Gastroesophageal sphincter (tissue), 4 donors: ENCODE measurements around the gene LSAMP. TPM values are rescaled to one million over a fixed set of nuclear protein-coding genes. Genes with fewer than 3 reads are reported as not detected.

ENCODE experiments used
- ATAC-seq: fragments of 150-250 bp; one replicate; pipeline ENCODE4 v1.9.1; 2016; ENCODE audit warnings: mild to moderate bottlenecking, moderate library complexity
- H3K27ac ChIP-seq, 4 donors: fragments of 200-600 bp; sonication (generic) in 3 of 4; 1 replicate in 3 of 4; 2 replicates in 1 of 4; pipeline ENCODE4 v1.5.1; 2016 to 2019
- H3K27me3 ChIP-seq: fragments of 200-600 bp; sonication (generic); one replicate; pipeline ENCODE4 v1.5.1; 2019
- H3K36me3 ChIP-seq, 2 donors: fragments of 200-600 bp; sonication (generic); one replicate each; pipeline ENCODE4 v1.5.1; 2019; ENCODE audit warnings: control low read depth in 1 of 2
- H3K4me1 ChIP-seq, 3 donors: fragments of 200-600 bp; sonication (generic); 1 replicate in 2 of 3; 2 replicates in 1 of 3; pipeline ENCODE4 v1.5.1; 2016 to 2019; ENCODE audit warnings: control low read depth in 2 of 3
- H3K4me3 ChIP-seq, 2 donors: fragments of 200-600 bp; sonication (generic); one replicate each; pipeline ENCODE4 v1.5.1; 2019; ENCODE audit warnings: mild to moderate bottlenecking in 1 of 2, moderate library complexity in 1 of 2
- H3K9me3 ChIP-seq, 3 donors: fragments of 200-600 bp; sonication (generic); one replicate each; pipeline ENCODE4 v1.5.1; 2017 to 2019; ENCODE audit warnings: control low read depth in 2 of 3
- EP300 ChIP-seq: sonication (generic); formaldehyde crosslinking; IDR thresholded peaks from one replicate; pipeline ENCODE4 v1.6.1; 2017; ENCODE audit warnings: antibody characterized with exemption, mild to moderate bottlenecking
- POLR2A ChIP-seq, 2 donors: fragments of 450-650 bp; IDR thresholded peaks; one replicate each; pipeline ENCODE4 v1.6.1; 2017; ENCODE audit warnings: antibody characterized with exemption in 2 of 2, mild to moderate bottlenecking in 2 of 2, moderate library complexity in 1 of 2
- POLR2AphosphoS5 ChIP-seq: sonication (generic); formaldehyde crosslinking; IDR thresholded peaks from one replicate; pipeline ENCODE4 v1.6.1; 2017; ENCODE audit warnings: antibody characterized with exemption
- WGBS, 2 donors: methylation state at CpG; one replicate each; pipeline ENCODE4 v1.1.5; 2018; ENCODE audit warnings: low coverage in 1 of 2; 5-methylcytosine and 5-hydroxymethylcytosine counted together
- total RNA-seq, 4 donors: library from RNA; depleted of rRNA; stranded (reverse); fragments of >200 nt; gene quantifications; one replicate each; pipeline ENCODE4 v1.1.0, GENCODE V29; 2016
- TF ChIP-seq, protein P1 (sequence below), 4 experiments: fragments of 200-600 bp in 2 of 4; fragments of 450-650 bp in 2 of 4; sonication (generic) in 1 of 4; IDR thresholded peaks; one replicate each; pipeline ENCODE4 v1.5.1; 2017 to 2019; ENCODE audit warnings: antibody characterized with exemption in 4 of 4, mild to moderate bottlenecking in 2 of 4, moderate library complexity in 2 of 4

The LSAMP gene
- total RNA-seq, 4 donors from 2014 or later: 1.5 to 9.3 (median 3.6) TPM

GRCh38 chr3:116391296-116392201 is 53.7 kb downstream of the LSAMP start:
- 100% methylated on average over 1 of the region's 23 CpGs; no CpG with 5 or more reads in 1 of the 2 donors for WGBS, 2 donors
- Histone ChIP-seq H3K27ac (no peak overlapping the region), H3K4me1 (no peaks in the 10 kb centered on the region), H3K9me3 (peaks cover 0 to 11% (median 0%) of the 10 kb centered on the region in 3 donors), H3K27me3 (no peaks in the 10 kb centered on the region), H3K4me3 (no peak overlapping the region), H3K36me3 (no peaks in the 10 kb centered on the region)
- ATAC-seq: no peak
- TF ChIP-seq POLR2AphosphoS5 (no peak), EP300 (no peak), POLR2A (IDR thresholded peaks at IDR 0.05) (no peak)
- TF ChIP-seq, protein P1, sequence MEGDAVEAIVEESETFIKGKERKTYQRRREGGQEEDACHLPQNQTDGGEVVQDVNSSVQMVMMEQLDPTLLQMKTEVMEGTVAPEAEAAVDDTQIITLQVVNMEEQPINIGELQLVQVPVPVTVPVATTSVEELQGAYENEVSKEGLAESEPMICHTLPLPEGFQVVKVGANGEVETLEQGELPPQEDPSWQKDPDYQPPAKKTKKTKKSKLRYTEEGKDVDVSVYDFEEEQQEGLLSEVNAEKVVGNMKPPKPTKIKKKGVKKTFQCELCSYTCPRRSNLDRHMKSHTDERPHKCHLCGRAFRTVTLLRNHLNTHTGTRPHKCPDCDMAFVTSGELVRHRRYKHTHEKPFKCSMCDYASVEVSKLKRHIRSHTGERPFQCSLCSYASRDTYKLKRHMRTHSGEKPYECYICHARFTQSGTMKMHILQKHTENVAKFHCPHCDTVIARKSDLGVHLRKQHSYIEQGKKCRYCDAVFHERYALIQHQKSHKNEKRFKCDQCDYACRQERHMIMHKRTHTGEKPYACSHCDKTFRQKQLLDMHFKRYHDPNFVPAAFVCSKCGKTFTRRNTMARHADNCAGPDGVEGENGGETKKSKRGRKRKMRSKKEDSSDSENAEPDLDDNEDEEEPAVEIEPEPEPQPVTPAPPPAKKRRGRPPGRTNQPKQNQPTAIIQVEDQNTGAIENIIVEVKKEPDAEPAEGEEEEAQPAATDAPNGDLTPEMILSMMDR (IDR thresholded peaks at IDR 0.05): no peak

DNA sequence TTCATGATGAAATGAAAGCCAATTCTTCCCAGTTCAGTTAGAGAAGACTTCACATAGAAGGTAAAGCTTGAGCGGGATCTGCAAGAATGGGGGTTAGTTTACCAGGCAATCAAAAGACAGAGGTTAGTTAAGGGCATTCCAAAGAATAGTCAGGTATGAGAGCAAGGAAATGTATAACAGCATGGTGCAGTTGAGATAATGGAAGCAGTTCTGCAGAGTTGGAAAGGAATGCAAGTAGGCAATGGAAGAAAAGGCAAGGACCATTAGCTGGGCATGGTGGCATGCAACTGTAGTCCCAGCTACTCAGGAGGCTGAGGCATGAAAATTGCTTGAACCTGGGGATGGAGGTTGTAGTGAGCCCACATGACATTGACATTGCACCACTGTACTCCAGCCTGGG is 55.0 kb downstream of the LSAMP start:
- H3K27me3 ChIP-seq: no peaks in the 10 kb centered on the region
- WGBS, 2 donors: 88 to 100% methylated on average over 1 of the region's 1 CpG

DNA sequence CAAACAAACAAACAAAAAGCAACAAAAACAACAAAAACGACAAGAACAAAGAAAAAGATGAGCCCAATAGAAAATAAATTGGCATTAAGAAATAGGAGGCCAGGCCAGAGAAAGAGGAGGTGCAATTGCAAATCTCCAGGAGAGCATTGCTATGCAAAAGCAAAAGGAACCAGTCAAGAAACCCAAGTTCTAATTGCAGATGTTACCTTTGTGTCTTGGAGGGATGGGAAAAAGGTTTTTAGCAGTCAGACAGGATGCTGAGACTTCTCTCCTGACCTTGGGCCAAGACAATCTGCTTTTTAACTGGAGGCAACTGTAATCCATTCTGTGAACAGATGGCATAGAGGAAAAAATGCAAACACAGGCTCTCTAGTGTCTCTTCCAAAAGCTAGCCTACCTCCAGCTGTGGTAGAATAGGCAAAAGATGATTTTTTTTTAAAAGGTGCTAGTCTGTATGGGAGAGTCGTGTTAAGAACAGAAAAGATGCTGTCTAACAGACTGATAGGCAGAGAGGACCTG is 56.4 kb downstream of the LSAMP start:
- Histone ChIP-seq H3K4me1 (no peaks in the 10 kb centered on the region), H3K9me3 (peaks cover 0 to 11% (median 0%) of the 10 kb centered on the region in 3 donors), H3K27ac (no peak overlapping the region), H3K36me3 (no peaks in the 10 kb centered on the region), H3K27me3 (no peaks in the 10 kb centered on the region), H3K4me3 (no peak overlapping the region)
- 30 to 31% methylated on average over 2 of the region's 2 CpGs for WGBS, 2 donors
- no peak for ATAC-seq
- TF ChIP-seq POLR2A (IDR thresholded peaks at IDR 0.05) (no peak), POLR2AphosphoS5 (no peak), EP300 (no peak)
- TF ChIP-seq, protein P1 (IDR thresholded peaks at IDR 0.05): no peak

More for the DNA sequence above, 55.0 kb downstream of the LSAMP start:
- H3K36me3 ChIP-seq: no peaks in the 10 kb centered on the region
- ATAC-seq: no peak
- peaks cover 0 to 11% (median 0%) of the 10 kb centered on the region in 3 donors for H3K9me3 ChIP-seq
- TF ChIP-seq EP300: no peak
- TF ChIP-seq POLR2AphosphoS5: no peak
- no peak for TF ChIP-seq POLR2A (IDR thresholded peaks at IDR 0.05)
- TF ChIP-seq, protein P1 (IDR thresholded peaks at IDR 0.05): no peak
- H3K27ac ChIP-seq: no peak overlapping the region
- H3K4me1 ChIP-seq: no peaks in the 10 kb centered on the region
- no peak overlapping the region for H3K4me3 ChIP-seq

- Histone ChIP-seq H3K27ac (no peak overlapping the region), H3K4me3 (no peak overlapping the region), H3K27me3 (no peaks in the 10 kb centered on the region), H3K9me3 (no peaks in the 10 kb centered on the region), H3K4me1 (no peaks in the 10 kb centered on the region), H3K36me3 (no peaks in the 10 kb centered on the region)
- TF ChIP-seq POLR2AphosphoS5 (no peak), POLR2A (IDR thresholded peaks at IDR 0.05) (no peak), EP300 (no peak)
- 60 to 86% methylated on average over 1 to 2 of the region's 2 CpGs for whole genome bisulfite sequencing, 2 donors
- ATAC-seq: no peak
Measured at GRCh38 chr3:116386168-116386567, 59.1 kb downstream of the LSAMP start.

DNA sequence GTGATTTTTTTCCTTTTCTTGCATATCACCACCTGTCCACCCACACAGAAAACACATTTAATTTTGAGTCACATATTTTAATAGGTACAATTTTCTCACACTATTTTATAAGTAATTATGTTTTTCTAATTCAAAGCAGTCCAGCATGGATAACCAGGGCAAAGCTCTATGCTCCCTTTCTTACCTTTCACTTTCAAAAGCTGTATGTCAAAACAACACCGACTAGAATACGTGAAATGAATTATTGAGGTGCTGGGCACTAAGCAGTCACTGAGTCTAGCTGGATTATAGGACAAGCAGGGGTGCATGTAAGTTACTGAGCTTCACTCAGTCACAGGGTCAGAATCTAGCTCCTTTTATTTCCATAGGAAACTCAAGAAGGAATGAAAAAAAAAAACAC is 60.6 kb downstream of the LSAMP start:
- H3K4me3 ChIP-seq: no peak overlapping the region
- H3K36me3 ChIP-seq: no peaks in the 10 kb centered on the region
- no peak overlapping the region for H3K27ac ChIP-seq
- 55 to 69% methylated on average over 2 of the region's 2 CpGs for WGBS, 2 donors
- no peaks in the 10 kb centered on the region for H3K27me3 ChIP-seq
- H3K9me3 ChIP-seq: no peaks in the 10 kb centered on the region
- TF ChIP-seq, protein P1 (IDR thresholded peaks at IDR 0.05): no peak
- TF ChIP-seq EP300 (no peak), POLR2AphosphoS5 (no peak), POLR2A (IDR thresholded peaks at IDR 0.05) (no peak)
- H3K4me1 ChIP-seq: no peaks in the 10 kb centered on the region
- no peak for ATAC-seq
